ENCODE data around the gene PANK4.

Gene PANK4

DNA sequence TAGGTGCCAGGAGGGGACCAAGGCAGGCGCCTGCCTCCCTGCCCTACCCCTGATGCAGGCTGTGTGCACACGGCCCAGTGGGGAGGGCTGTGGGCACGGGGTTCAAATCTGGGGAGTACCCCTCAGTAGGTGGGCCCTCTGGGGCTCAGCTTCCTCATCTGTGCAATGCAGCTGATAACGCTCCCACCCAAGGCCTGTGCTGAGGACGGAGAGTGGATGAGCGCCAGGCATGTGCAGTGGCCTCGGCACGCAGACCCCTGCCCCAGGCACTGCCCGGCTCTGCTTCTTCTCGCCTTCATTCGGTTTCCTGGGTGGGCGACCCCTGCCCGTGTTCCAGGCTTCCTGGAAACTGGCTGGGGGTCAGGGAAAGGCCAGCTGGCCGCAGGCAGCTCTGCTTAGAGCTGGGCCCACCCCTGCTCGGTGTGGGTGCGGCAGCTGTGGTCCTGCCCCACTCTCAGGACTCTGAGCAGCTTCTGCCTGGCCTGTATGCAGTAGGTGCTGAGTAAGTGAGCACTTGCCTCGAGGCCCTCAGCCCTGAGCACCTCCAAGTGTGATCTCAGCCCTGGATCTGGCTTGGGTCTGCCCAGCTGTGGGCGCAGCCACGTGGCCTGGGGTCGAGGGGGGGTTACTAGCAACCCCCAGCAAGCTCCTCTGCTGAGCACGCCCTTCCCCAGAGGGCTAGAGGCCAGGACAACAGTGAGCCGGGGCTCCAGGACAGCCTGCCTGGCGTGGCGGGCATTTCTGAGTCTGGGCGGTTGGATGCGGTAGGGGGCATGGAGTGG is 17.9 kb upstream of the PANK4 start:
- FAIRE-seq = no peak

DNA sequence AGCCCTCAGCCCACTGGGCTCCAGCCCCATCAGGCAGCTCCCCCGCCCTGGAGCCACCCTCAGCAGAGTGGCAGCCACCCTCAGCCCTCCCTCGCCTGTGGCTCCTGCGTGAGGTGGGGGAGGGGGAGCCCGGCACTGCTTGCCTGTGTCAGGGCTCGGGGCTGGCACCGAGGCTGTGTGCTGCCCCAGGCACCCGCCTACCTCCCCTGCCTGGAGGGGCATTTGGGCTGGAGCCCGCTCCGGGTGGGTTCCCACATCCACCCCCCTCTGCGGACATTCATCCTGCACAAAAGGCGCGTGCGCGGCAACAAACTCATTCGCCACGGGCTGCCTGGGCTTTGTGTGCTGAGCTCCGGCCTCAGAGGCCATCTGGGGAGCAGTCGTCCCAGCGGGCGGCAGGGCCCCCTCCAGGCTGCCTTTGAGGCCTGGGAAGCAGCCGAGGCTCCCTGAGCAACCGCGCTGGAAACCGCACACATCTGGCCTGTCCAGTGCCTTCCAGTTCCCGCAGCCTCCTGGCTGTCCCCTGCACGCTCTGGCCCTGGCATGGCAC is 17.2 kb upstream of the PANK4 start:
- no peak for FAIRE-seq

DNA sequence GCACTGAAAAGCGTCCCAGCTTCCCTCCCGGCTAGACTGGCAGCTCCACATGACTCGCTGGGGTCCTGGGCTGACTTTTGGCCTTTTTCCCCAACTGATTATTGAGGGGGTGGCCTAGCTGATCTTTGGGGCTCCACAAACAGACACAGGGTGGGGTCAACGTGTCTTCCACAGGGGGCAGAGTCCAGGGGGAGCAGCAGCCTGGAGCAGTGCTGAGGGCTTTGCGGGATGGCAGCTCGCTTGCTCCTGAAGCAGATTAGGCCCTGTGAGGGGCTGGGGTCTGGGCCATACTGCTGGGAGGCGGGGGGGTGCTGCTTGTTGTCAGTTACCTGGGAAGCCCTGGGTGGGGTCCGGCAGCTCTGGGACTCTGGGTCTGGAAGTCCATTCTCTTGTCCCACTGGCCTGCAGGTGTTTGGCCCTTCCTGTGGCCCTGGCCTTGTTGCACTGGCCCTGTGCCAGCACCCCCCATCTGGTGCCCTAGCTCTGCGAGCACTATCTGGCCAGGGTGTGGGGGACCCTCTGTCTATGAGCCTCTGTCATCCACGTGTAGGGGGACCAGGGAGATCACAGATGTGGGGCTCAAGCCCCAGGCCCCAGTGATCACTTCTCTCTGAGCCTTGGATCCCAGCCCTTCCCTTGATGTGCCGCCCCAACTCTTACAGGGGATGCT is 16.0 kb upstream of the PANK4 start:
- FAIRE-seq = no peak

DNA sequence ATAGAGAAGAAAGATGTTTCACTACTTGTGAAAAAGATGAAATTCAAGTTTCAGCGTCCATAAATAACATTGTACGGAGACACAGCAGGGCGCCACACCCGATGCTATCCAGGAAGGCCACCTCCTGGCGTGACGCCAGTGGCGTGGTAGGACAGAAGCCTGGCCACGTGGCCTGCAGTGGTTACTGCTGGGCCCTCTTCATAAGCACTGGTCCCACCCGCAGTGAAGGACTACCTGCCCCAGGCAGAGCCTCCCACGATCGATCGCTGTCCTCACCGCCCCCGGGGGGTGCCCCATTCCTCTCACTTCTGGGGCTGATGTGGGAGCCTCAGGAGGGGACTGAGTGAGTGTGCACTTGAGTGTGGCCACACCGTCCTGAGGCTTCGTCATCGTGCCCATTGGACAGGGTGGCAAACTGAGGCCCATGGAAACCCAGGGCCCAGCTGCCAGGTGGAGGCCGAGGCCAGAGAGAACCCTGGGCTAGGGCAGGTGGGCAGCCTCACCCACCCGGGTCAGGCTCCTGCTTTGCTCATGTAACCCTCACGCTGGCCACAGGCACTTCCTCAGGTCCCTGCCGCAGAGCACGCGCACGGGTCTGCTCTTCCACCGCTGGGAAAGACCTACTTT is 15.3 kb upstream of the PANK4 start:
- FAIRE-seq = no peak

DNA sequence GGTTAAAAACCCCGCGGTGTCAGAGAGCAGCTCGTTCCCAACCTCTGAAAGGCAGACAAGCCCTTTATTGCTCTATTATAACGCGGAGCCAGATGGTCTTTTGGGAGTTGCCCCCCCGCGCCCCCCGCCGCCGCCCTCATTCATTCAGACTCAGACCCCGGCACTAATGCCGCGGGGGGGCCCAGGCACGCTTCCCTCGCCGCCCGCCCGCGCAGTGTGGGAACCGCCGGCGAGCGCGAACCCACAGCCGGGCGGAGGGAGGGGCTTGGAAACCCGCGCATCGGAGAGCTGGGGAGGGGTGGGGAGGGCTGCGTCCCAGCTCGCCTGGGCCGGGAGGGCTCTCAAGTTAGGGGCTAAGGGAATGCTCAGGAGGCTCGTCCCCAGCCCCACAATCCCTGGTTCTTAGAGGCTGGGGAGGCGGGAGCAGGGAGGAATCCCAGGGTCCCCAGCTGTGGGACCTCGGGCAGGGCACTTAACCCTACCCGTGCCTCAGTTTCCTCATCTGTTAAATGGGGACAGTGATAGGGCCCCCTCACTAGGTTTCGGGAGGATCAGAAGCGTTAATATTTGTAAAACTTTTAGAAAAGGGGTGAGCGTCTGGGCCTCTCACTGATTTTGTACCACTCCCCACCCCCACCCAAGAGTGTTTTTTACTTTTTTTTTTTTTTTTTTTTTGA is 14.6 kb upstream of the PANK4 start:
- FAIRE-seq = no peak

DNA sequence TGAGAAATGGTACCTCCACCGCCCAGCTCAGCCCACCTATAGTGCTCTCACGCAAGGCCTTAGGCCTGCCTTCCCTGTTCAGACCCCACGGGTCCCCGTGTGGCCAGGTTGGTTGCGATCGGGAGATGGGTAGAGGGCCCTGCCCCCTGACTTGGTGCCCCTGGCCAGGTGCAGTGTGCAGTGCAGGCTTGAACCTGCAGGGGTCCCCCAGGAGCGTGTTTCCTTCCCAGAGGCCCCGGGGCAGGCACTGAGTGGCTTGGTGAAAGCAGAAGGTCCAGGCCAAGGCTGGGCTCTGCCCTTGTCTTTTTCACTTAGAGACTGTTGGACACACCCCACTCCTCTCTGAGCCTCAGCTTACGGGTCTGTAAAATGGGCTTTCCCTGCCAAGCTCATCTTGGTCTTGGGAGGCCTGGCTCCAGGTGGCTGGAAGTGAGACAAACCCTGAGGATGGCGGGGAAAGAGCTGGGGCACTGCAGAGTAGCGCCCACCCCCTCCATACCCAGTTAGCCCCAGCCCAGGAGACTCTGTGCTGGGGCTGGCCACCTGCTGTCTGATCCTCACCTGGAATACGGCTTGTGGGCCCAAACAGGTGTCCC is 13.0 kb upstream of the PANK4 start:
- FAIRE-seq = no peak

DNA sequence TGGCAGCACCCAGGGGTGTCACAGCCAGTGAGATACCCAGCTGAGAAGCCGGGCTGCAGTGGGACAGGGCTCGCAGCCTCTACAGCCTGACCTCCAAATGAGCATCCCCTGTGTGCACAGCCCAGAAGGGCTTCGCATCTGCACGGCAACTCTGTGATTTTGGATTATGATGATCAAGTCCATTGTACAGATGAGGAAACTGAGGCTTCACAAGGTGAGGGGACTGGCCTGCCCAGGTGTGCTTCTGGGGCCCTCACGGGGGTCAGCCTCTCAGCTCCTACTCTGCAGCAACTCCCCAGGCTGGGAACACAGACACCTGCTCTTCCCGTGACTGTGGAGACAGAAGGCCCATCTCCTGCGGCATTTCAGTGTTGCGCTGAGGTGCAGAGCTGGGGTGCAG is 12.5 kb upstream of the PANK4 start:
- FAIRE-seq = no peak

DNA sequence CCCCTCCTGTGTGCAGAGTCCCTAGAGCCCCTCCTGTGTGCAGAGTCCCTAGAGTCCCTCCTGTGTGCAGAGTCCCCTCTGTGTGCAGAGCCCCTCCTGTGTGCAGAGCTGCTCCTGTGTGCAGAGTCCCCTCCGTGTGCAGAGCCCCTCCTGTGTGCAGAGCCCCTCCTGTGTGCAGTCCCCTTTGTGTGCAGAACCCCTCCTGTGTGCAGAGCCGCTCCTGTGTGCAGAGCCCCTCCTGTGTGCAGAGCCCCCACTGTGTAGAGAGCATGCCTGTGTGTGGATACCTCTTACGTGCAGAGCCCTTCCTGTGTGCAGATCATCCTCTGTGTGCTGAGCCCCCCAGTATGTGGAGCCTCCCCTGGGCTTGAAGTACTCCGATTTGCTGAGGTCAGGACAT is 12.0 kb upstream of the PANK4 start:
- FAIRE-seq = no peak

DNA sequence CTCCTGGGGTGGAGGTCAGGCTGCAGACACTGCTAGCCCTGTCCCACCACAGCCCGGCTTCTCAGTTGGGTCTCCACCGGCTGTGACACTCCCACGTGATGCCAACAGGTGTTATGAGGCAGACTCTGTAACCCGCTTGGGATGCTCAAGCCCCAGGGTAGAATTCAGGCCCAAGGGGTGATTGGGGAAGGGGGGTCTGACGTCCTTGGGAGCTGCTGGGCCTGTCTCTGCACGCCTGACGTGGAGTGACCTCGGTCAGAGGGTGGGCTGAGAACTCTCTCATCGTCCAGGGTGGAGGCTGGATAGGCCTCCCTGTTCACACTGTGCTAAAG is 11.4 kb upstream of the PANK4 start:
- no peak for FAIRE-seq

DNA sequence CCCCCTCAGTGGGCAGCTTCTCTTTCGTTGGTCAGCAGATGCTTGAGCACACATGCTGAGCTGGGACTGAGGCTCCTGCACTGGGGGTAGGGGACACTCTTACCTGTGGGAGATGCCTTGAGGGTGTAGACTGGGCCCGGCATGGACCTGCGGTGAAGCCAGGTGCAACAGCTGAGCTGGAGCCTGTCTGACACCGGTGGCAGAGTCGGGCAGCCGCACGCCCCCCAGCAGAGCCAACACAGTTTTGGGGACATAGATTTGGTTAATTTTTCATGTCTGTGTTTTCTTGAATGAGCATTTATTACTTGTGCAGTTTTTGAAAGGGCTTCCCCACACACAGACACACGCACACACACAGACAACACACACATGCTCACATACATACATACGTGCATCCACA is 9.6 kb upstream of the PANK4 start:
- no peak for FAIRE-seq

DNA sequence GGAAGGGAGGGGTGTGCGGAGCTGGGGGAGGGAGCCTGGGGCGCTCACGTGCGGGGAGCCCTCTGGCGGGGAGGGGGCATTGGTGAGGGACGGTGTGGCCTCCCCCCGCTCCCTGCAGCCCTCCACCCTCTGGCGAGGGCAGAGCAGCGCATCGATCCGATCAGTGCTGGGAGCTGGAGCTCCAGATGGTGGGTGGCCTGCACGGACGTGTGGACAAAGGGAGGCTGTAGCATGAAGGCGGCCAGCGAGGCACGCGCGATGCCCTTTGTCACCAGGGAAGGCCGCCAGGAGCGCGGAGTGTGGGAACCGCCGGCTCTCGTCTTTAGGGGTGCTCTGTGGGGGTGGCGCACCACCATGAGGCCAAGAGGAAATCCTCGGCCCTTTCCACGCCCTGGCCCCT is 9.1 kb upstream of the PANK4 start:
- FAIRE-seq = no peak

DNA sequence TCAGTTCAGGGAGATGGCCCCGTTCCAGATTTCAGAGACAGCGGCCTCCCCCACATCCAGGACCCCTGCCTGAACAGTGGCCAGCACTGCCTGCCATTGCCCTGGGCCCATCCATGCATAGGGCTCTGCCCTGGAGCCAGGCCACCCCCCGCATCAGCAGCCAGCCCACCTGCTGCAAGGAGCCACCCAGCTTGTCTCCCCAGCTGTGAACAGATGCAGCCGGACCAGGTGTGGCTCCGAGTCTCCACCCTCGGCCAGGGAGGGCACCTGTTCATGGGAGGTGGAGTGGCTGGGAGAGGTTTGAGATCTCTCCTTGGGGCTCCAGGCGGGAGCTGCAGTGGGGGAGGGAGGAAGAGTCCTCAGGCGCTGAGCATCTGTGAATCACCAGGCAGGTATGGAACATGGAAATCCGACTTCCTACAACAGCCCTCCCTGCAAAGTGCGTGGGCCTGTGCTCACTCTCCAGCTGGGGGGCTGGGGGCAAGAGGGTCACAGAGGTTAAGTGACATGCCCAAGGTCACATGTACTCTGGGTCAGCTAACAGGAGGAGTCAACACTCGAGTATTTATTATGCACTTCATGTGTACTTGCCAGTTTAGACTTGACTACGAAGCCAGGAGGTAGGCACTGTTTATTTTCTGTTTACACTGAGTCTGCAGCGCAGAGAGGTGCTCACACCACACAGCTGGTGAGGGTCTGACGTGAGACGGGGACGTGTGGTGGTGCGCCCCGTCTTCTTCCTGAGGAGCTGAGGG is 8.5 kb upstream of the PANK4 start:
- FAIRE-seq = no peak

DNA sequence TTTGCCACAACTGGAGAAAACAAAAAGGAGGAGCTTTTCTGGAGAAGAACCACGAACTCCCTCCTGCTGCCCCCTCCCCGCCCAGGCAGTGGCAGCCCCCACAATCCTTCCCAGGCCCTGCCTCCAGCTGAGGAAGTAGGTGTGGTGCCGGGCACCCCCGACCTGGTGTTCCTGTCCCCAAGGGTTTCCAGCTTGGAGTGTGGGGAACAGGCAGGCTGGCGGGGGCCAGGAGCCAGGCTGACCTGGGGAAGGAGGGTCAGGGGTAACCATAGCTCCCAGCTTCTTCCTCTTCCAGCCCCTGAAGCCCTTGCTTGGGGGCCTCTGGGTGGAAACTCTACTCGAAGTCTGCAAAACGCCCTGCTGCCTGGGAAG is 7.9 kb upstream of the PANK4 start:
- no peak for FAIRE-seq

DNA sequence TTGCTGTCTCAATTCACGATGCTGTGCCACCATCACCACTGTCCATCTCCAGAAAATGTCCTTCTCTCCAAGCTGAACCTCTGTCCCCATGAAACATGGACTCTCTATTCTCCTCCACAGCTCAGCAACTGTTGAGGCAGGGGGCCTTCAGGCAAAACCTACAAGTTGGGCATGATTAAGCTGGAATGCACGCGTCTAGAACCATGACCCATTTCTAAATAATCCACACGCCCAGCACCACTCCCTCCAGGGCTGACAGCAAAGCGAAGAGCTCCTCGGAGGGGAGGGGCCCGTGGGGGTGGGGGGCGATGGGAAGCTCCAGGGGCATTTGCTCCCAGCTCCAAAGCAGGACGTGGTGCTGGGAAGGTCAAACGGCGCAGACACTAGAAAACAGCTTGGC is 7.0 kb upstream of the PANK4 start:
- no peak for FAIRE-seq

DNA sequence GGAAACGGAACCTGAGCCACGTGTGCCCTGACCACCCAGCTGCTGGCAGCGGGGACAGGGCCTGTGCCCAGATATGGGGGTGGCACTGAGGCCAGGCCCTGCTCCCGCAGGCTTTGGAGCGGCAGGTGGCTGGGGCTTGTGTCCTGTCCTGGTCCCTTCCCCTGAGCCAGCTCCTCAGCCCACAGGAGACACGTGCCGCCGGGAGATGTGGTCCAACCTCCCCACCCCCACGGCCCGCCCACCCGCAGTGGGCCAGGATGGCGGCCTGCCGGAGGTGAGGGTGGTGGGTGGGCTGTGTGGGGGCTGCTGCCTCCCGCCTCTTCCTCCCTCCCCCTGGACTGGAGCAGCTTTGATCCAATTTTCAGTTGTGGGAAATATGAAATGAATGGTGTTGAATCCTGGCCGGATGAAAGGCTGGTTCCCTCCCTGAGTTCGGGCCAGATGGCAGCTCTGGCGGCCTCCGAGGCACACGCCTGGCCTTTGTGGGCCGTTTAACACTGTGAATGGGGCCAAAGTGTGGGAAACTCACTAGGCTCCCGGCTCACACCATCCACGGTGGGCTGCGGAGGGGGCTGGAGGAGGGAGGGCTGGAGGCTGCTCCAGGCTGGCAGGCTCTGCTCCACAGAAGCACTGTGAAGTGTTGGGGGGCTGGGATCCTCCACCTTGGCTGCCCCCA is 6.2 kb upstream of the PANK4 start:
- FAIRE-seq = no peak

DNA sequence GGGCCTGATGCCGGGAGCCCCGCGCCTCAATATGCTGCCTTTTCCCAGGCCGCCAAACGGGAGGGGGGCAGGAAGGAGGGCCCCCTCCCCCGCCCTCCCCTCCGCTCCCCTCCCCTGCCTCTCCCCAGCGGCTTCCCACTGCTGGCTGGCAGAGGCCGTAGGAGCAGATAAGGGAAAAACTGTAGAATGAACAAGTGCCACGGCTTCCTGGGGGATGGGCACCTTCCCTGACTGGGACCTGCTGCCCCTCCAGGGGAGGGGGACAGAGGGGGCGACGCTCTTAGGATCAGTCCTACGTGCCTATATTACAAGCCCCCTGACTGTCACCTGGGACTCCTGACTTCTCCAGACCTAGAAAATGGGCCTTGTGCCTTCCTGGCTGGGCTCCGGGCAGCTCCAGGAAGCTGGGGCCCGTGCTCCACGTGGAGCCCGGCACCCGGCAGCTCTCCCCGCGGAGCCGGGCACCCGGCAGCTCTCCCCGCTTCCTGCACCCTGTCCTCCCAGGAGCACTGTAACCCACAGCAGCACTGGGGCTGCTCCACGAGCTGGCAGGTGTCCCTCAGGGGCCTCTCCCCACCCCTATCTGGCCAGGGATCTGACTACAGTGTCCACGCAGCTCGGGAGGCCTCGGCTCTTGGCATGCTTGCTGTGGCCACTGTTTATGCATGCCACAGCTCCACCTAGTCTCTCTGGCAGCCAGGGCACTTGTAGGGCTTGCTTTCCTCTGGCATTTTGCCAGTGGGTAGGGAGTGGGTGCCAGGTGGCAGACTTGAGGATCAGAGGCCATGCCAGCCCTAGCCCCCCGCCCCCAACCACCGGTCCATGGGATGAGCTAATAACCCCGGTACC is 4.3 kb upstream of the PANK4 start:
- FAIRE-seq = no peak

DNA sequence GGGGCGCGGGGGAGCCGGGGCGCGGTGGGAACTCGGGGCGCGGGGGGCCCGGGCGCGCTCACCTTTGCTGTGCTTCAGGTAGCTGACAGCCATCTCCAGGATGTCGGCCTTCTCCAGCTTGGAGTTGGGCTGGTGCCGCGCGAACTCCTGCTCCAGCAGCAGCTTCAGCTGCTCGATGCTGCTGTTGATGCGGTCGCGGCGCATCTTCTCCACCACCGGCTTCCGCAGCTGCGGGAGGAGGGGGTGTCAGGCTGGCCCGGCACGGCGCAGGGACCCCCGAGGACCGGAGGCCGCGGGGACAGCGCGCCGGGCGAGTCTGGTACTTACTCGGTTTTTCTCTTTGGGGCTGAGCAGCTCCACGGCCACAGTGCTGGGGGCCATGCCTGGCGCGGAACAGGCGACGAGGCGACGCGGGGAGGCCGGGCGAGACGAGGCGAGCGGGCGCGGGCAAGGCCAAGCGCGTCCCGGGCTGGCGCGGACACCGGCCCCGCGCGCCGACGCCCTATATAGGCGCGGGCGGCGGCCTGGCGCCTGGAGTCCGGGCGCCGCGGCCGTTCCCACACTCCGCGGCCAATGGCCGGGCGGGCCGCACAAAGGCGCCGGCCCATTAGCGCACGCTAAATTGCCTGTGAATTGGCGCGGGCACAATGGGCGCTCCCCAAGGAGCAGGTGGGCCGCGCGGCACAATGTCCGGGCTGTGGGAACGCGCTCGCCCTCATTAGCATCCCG is 3.6 kb upstream of the PANK4 start, which contains the start of gene HES5:
Gene HES5 (minus strand): TSS at position 480 of the 729 bp plus-strand sequence. CDS start 99 bp downstream, at position 381.
- FAIRE-seq = no peak

DNA sequence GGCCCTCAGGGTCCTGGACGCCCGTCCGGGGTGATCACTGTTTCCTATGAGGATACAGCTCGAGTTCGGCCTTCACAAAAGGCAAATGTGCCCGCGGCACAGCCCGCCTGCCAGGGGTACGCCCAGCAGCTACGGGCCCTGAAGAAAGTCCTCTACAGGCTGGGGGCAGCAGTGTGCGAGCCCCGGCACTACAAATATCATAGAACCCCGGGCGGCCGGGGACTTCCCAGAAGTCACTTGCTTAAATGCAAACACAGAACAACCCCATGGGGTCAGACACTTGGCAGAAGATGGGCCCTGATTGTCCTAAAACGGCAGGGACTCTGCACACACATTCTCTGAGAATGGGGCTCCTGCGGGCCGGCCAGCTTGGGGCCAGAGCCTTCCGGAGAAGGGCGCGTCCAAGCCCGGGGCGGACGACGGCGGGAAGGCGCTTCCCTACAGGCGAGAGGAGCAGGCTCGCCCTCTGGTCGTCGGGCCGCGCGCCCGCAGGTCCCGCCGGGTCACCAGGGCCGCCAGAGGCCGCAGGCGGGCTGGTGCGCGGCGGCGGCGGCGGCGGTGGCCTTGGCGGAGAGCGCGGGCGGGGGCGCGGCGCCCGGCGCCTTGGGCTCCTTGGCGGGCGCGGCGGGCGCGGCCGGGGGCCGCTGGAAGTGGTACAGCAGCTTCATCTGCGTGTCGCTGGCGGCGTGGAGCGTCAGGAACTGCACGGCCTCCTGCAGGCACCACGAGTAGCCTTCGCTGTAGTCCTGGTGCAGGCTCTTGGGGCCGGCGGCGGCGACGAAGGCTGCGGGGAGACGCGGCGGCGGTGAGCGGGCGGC is 2.8 kb upstream of the PANK4 start:
- FAIRE-seq = no peak

DNA sequence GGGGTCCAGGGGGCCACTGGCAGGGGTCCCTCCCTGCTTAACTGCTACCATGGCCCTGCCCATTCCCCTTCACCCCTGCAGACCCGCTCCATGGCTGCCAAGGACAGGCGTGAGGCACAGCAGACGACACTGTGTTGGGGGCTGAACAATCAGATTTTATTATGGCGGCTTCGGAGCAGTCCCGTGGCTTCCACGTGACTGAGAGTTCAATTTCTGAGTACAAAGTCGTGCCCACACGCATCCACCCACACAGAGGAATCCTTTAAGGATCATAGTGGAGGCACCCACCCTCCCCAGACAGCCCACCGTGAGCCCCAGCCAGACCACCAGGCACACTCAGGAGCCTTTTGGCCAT is 2.2 kb upstream of the PANK4 start:
- FAIRE-seq = no peak
